ENCODE measurements around the gene TBC1D10A.
A peak's percentile ranks its signal among the peaks of the same experiment; 100 is the strongest.

The TBC1D10A gene

DNA sequence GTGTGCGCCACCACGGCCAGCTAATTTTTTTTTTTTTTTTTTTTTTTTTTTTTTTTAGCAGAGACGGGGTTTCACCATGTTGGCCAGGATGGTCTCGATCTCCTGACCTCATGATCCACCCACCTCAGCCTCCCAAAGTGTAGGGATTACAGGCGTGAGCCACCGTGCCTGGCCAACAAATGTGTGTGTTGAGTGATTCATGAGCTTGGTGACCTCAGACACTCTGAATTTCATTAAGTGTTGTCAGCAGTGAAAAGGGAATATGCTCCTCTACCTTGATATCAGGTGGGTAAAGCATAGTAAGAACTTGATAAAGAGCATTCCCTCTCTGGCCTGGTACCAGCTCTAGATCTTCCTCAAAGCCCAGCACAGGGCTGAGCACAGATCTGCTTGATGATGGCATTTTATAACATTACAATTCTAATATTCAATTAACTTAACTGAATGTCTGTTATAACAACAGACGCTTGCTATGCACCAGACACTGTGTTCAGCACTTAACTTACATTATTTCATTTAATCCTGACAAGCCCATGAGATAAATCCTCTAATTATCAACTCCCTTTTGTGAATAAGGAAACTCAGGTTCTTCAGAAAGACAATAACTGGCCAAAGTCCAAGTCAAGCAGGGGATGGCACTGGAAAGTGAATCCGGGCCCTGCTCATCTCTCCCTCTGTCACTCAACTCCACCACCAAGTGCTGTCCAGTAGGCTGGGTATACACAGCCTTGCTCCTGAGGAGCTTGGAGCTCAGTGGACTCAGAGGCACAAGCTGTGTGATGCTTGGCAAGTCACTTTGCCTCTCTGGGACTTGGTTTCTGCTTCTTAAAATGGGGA, 13.0 kb downstream of the TBC1D10A start (continued):
- peak; percentile 3; the same call in 1 of the 2 replicates for TF ChIP-seq ZNF362 (tag by site-specific recombination; IDR thresholded peaks at IDR 0.05)

DNA sequence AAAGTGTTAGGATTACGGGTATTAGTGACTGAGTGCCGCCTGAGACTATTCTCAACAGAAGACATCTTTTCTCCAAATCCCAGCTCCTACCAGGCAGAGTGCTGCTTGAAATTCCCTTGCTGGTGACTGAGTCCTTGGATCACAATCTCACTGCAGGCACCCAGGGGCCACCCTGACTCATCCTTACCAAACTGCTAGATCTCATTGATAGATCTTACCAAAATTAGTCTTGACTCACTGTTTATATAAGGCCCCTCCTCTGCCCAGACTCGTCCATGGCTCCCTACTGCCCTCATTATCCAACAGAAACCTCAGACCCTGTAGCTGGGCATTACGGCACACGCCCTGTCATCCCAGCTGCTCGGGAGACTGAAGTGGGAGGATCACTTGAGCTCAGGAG, 14.7 kb downstream of the TBC1D10A start:
- Histone ChIP-seq H3K27ac (ENCODE audit: extremely low read depth, low read depth, low read length) (no peak overlapping the region), H3K9me3 (ENCODE audit: control insufficient read depth, insufficient read depth, low read depth, low read length) (no peaks in the 10 kb centered on the region), H3K36me3 (ENCODE audit: control insufficient read depth in 2 of 2, insufficient read depth in 1 of 2, low read length in 2 of 2) (peaks cover 0 to 5% of the 10 kb centered on the region in 2 experiments; a peak in 2 of 3 replicates), H3K4me1 (ENCODE audit: control insufficient read depth, insufficient read depth, low read length) (no peaks in the 10 kb centered on the region), H3K4me3 (ENCODE audit: low read depth, low read length) (no peak overlapping the region)
- ChIA-PET CTCF (interaction anchor here (0.7 to 2.2 kb wide), 4 partner anchors 10 to 169 kb away, joined by 3 to 7 read pairs (median 4); no protein-coding TSS in a partner anchor), POLR2A (interaction anchor here (0.8 to 1.2 kb wide), 2 partner anchors 14 to 45 kb away, joined by 3 to 4 read pairs; partner anchors contain the start of genes CCDC157 and SF3A1)
- 0 out of 2 replicates have a peak, but pooled peaks have one; percentile 37 for TF ChIP-seq PATZ1 (tag by site-specific recombination; IDR thresholded peaks at IDR 0.05)
- TF ChIP-seq KLF1 (tag by site-specific recombination; IDR thresholded peaks at IDR 0.05), result peak; percentile 71
- TF ChIP-seq ZNF747 (tag by site-specific recombination; IDR thresholded peaks at IDR 0.05), result no peak
- no peak for TF ChIP-seq ZNF561 (tag by site-specific recombination; IDR thresholded peaks at IDR 0.05; ENCODE audit: borderline replicate concordance)
- TF ChIP-seq ZBTB21 (tag by site-specific recombination; IDR thresholded peaks at IDR 0.05), result peak; percentile 46; the same call in 1 of the 2 replicates
- peak; percentile 38; the same call in 1 of the 2 replicates for TF ChIP-seq OSR2 (tag by site-specific recombination; IDR thresholded peaks at IDR 0.05)
- TF ChIP-seq ZNF629 (tag by site-specific recombination; IDR thresholded peaks at IDR 0.05), result peak; percentile 81
- no peak for TF ChIP-seq ZNF280D (tag by site-specific recombination; IDR thresholded peaks at IDR 0.05)
- TF ChIP-seq ZNF335 (tag by site-specific recombination; conservative IDR thresholded peaks at IDR 0.05), result peak; percentile 29; the same call in 1 of the 2 replicates
- peak; percentile 63 for TF ChIP-seq ZNF600 (tag by site-specific recombination; IDR thresholded peaks at IDR 0.05)
- peak; percentile 86; the same call in 1 of the 2 replicates for TF ChIP-seq ZEB2 (tag by site-specific recombination; IDR thresholded peaks at IDR 0.05)
- peak; percentile 90 for TF ChIP-seq ZNF16 (tag by site-specific recombination; IDR thresholded peaks at IDR 0.05; ENCODE audit: low read depth)
- TF ChIP-seq SP2 (tag by site-specific recombination; IDR thresholded peaks at IDR 0.05), result 0 out of 2 replicates have a peak, but pooled peaks have one; percentile 5
- no peak for TF ChIP-seq ZNF549 (tag by site-specific recombination; IDR thresholded peaks at IDR 0.05)
- peak; percentile 68 for TF ChIP-seq SP7 (tag by site-specific recombination; IDR thresholded peaks at IDR 0.05)
- TF ChIP-seq ZNF639 (tag by site-specific recombination; IDR thresholded peaks at IDR 0.05), result 0 out of 2 replicates have a peak, but pooled peaks have one; percentile 45
- no peak for TF ChIP-seq ZNF707 (tag by site-specific recombination; IDR thresholded peaks at IDR 0.05)
- TF ChIP-seq INSM2 (tag by site-specific recombination; IDR thresholded peaks at IDR 0.05), result peak; percentile 86
- no peak for TF ChIP-seq ZNF701 (tag by site-specific recombination; IDR thresholded peaks at IDR 0.05)
- TF ChIP-seq ZSCAN16 (tag by site-specific recombination; IDR thresholded peaks at IDR 0.05), result no peak
- peak; percentile 36; the same call in 1 of the 2 replicates for TF ChIP-seq ZNF184 (tag by site-specific recombination; IDR thresholded peaks at IDR 0.05)
- peak; percentile 80 for TF ChIP-seq ZNF24 (tag by site-specific recombination; IDR thresholded peaks at IDR 0.05)
- TF ChIP-seq ZIC2 (tag by site-specific recombination; IDR thresholded peaks at IDR 0.05), result peak; percentile 47
- 0 out of 2 replicates have a peak, but pooled peaks have one; percentile 61 for TF ChIP-seq HOXC10 (CRISPR knock-in tag; IDR thresholded peaks at IDR 0.05)
